Ectodermal cell (in vitro differentiated cells): Measurements from ENCODE around the gene SHISA9.

ENCODE experiments used
- H3K27ac ChIP-seq: 2 replicates; pipeline ENCODE4 v1.7.0; 2013; ENCODE audit warnings: mild to moderate bottlenecking, low read depth, low read length; ENCODE audit not compliant: insufficient read depth, poor library complexity, severe bottlenecking
- H3K27me3 ChIP-seq: 2 replicates; pipeline ENCODE4 v1.7.0; 2013; ENCODE audit warnings: mild to moderate bottlenecking, low read length; ENCODE audit not compliant: insufficient read depth, control insufficient read depth, poor library complexity, severe bottlenecking
- H3K36me3 ChIP-seq: one replicate; pipeline ENCODE4 v1.7.0; 2013; ENCODE audit warnings: low read length; ENCODE audit not compliant: control insufficient read depth, insufficient read depth
- H3K4me1 ChIP-seq: one replicate; pipeline ENCODE4 v1.7.0; 2013; ENCODE audit warnings: low read length; ENCODE audit not compliant: control insufficient read depth, insufficient read depth
- H3K4me3 ChIP-seq: 2 replicates; pipeline ENCODE4 v1.7.0; 2013; ENCODE audit warnings: low read depth, low read length, control low read depth; ENCODE audit not compliant: insufficient read depth
- H3K9me3 ChIP-seq: 2 replicates; pipeline ENCODE4 v1.7.0; 2013; ENCODE audit warnings: mild to moderate bottlenecking, low read length, moderate library complexity; ENCODE audit not compliant: control insufficient read depth
- WGBS, 2 experiments: methylation state at CpG; one replicate each; pipeline ENCODE4 v1.1.7; 2013; ENCODE audit warnings: missing lambda C conversion rate in 2 of 2; 5-methylcytosine and 5-hydroxymethylcytosine counted together

The SHISA9 gene

GRCh38 chr16:13120091-13120490, 218.7 kb downstream of the SHISA9 start:
- Histone ChIP-seq H3K36me3 (no peaks in the 10 kb centered on the region), H3K9me3 (no peaks in the 10 kb centered on the region), H3K27ac (no peak overlapping the region), H3K4me1 (peaks cover 17% of the 10 kb centered on the region), H3K4me3 (no peak overlapping the region), H3K27me3 (no peaks in the 10 kb centered on the region)
- 61 to 62% methylated on average over 6 of the region's 6 CpGs for WGBS, 2 experiments

- no peak overlapping the region for H3K27ac ChIP-seq
- WGBS, 2 experiments: 18 to 22% methylated on average over 4 of the region's 4 CpGs
- H3K4me3 ChIP-seq: no peak overlapping the region
- H3K27me3 ChIP-seq: no peaks in the 10 kb centered on the region
- peaks cover 17% of the 10 kb centered on the region for H3K4me1 ChIP-seq
- H3K9me3 ChIP-seq: no peaks in the 10 kb centered on the region
- no peaks in the 10 kb centered on the region for H3K36me3 ChIP-seq
These were observed 219.2 kb downstream of the SHISA9 start for GRCh38 chr16:13120557-13120956.

- Histone ChIP-seq H3K4me1 (peaks cover 17% of the 10 kb centered on the region), H3K27ac (no peak overlapping the region), H3K9me3 (no peaks in the 10 kb centered on the region), H3K4me3 (no peak overlapping the region), H3K36me3 (no peaks in the 10 kb centered on the region), H3K27me3 (no peaks in the 10 kb centered on the region)
- 94% methylated on average over 3 of the region's 3 CpGs for WGBS, 2 experiments
These were observed 222.6 kb downstream of the SHISA9 start for GRCh38 chr16:13123991-13124390.

- Histone ChIP-seq H3K27ac (no peak overlapping the region), H3K4me3 (no peak overlapping the region), H3K36me3 (no peaks in the 10 kb centered on the region), H3K27me3 (no peaks in the 10 kb centered on the region), H3K9me3 (no peaks in the 10 kb centered on the region), H3K4me1 (peaks cover 2% of the 10 kb centered on the region)
- WGBS, 2 experiments: 83 to 86% methylated on average over 2 of the region's 2 CpGs
These were observed 225.7 kb downstream of the SHISA9 start for GRCh38 chr16:13127144-13127543.

GRCh38 chr16:13130586-13130985, 229.2 kb downstream of the SHISA9 start:
- Histone ChIP-seq H3K27me3 (no peaks in the 10 kb centered on the region), H3K4me1 (no peaks in the 10 kb centered on the region), H3K4me3 (no peak overlapping the region), H3K36me3 (no peaks in the 10 kb centered on the region), H3K9me3 (no peaks in the 10 kb centered on the region), H3K27ac (no peak overlapping the region)
- 80 to 100% methylated on average over 1 of the region's 1 CpG for WGBS, 2 experiments

- Histone ChIP-seq H3K9me3 (no peaks in the 10 kb centered on the region), H3K27ac (no peak overlapping the region)
- WGBS, 2 experiments: 86 to 92% methylated on average over 1 of the region's 1 CpG
These were observed 233.4 kb downstream of the SHISA9 start for GRCh38 chr16:13134836-13135235.

GRCh38 chr16:13136901-13137300, 235.5 kb downstream of the SHISA9 start:
- Histone ChIP-seq H3K4me3 (no peak overlapping the region), H3K36me3 (no peaks in the 10 kb centered on the region), H3K27me3 (no peaks in the 10 kb centered on the region), H3K9me3 (no peaks in the 10 kb centered on the region), H3K27ac (no peak overlapping the region), H3K4me1 (no peaks in the 10 kb centered on the region)
- WGBS, 2 experiments: 58 to 60% methylated on average over 3 of the region's 3 CpGs

More at GRCh38 chr16:13134836-13135235, 233.4 kb downstream of the SHISA9 start:
- Histone ChIP-seq H3K27me3 (no peaks in the 10 kb centered on the region), H3K4me3 (no peak overlapping the region), H3K4me1 (no peaks in the 10 kb centered on the region), H3K36me3 (no peaks in the 10 kb centered on the region)

- no peak overlapping the region for H3K27ac ChIP-seq
- H3K27me3 ChIP-seq: no peaks in the 10 kb centered on the region
- H3K4me1 ChIP-seq: no peaks in the 10 kb centered on the region
- WGBS, 2 experiments: 88 to 93% methylated on average over 1 to 2 of the region's 2 CpGs
- no peak overlapping the region for H3K4me3 ChIP-seq
- H3K9me3 ChIP-seq: no peaks in the 10 kb centered on the region
- H3K36me3 ChIP-seq: no peaks in the 10 kb centered on the region
These were observed 237.1 kb downstream of the SHISA9 start for GRCh38 chr16:13138528-13138927.

GRCh38 chr16:13139661-13140241, 238.4 kb downstream of the SHISA9 start:
- no peak overlapping the region for H3K4me3 ChIP-seq
- no peaks in the 10 kb centered on the region for H3K27me3 ChIP-seq
- no peak overlapping the region for H3K27ac ChIP-seq
- H3K4me1 ChIP-seq: no peaks in the 10 kb centered on the region
- 94 to 96% methylated on average over 3 of the region's 3 CpGs for WGBS, 2 experiments
- no peaks in the 10 kb centered on the region for H3K9me3 ChIP-seq
- no peaks in the 10 kb centered on the region for H3K36me3 ChIP-seq

GRCh38 chr16:13143551-13143950, 242.2 kb downstream of the SHISA9 start:
- H3K27ac ChIP-seq: no peak overlapping the region
- no peaks in the 10 kb centered on the region for H3K9me3 ChIP-seq
- WGBS, 2 experiments: 88 to 100% methylated on average over 1 of the region's 1 CpG
- no peaks in the 10 kb centered on the region for H3K27me3 ChIP-seq
- no peak overlapping the region for H3K4me3 ChIP-seq
- no peaks in the 10 kb centered on the region for H3K36me3 ChIP-seq
- H3K4me1 ChIP-seq: no peaks in the 10 kb centered on the region

GRCh38 chr16:13146829-13147228, 245.4 kb downstream of the SHISA9 start:
- Histone ChIP-seq H3K4me3 (no peak overlapping the region), H3K27me3 (no peaks in the 10 kb centered on the region), H3K9me3 (no peaks in the 10 kb centered on the region), H3K4me1 (no peaks in the 10 kb centered on the region), H3K27ac (no peak overlapping the region), H3K36me3 (no peaks in the 10 kb centered on the region)
- WGBS, 2 experiments: 95 to 96% methylated on average over 1 to 2 of the region's 2 CpGs
